Immature natural killer cell (primary cell): ENCODE data around the gene RNASE7. TPM values are rescaled to one million over a fixed set of nuclear protein-coding genes. Genes with fewer than 3 reads are reported as not detected.
"Not testable (repeated sequence)": the region's sequence is repeated elsewhere in the genome, so short reads cannot be mapped to it uniquely, and the experiment has no call there.

Experiments used
- DNase-seq, 3 donors: peaks; one replicate each; pipeline ENCODE4 v3.0.0; 2022; ENCODE audit warnings: mixed read lengths in 1 of 3
- H3K27ac Mint-ChIP-seq, 6 donors: one replicate each; pipeline ENCODE4 v1.8.0; 2020; ENCODE audit warnings: mixed read lengths in 6 of 6, mild to moderate bottlenecking in 5 of 6, inconsistent platforms in 4 of 6, moderate library complexity in 3 of 6
- H3K27me3 Mint-ChIP-seq, 3 donors: one replicate each; pipeline ENCODE4 v1.8.0; 2020 to 2021; ENCODE audit warnings: low read depth in 3 of 3, mild to moderate bottlenecking in 3 of 3, mixed read lengths in 3 of 3, moderate library complexity in 3 of 3, inconsistent platforms in 1 of 3
- H3K36me3 Mint-ChIP-seq, 3 donors: one replicate each; pipeline ENCODE4 v1.8.0; 2020; ENCODE audit warnings: mixed read lengths in 3 of 3, inconsistent platforms in 2 of 3, mild to moderate bottlenecking in 2 of 3
- H3K4me1 Mint-ChIP-seq, 2 donors: one replicate each; pipeline ENCODE4 v1.8.0; 2020; ENCODE audit warnings: inconsistent platforms in 2 of 2, mild to moderate bottlenecking in 2 of 2, mixed read lengths in 2 of 2, moderate library complexity in 1 of 2
- H3K4me3 Mint-ChIP-seq, 5 donors: one replicate each; pipeline ENCODE4 v1.8.0; 2020; ENCODE audit warnings: mild to moderate bottlenecking in 5 of 5, mixed read lengths in 5 of 5, inconsistent platforms in 3 of 5, moderate library complexity in 3 of 5
- H3K9me3 Mint-ChIP-seq, 6 donors: one replicate each; pipeline ENCODE4 v1.8.0; 2020; ENCODE audit warnings: mild to moderate bottlenecking in 6 of 6, mixed read lengths in 6 of 6, inconsistent platforms in 4 of 6, moderate library complexity in 3 of 6
- polyA plus RNA-seq, 3 donors: library from polyadenylated mRNA; unstranded; fragments of 300-500 nt; fragmentation: Illumina TruSeq; gene quantifications; one replicate each; pipeline ENCODE4 v1.2.3, GENCODE V29; 2021

RNASE7 gene, protein sequence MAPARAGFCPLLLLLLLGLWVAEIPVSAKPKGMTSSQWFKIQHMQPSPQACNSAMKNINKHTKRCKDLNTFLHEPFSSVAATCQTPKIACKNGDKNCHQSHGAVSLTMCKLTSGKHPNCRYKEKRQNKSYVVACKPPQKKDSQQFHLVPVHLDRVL
- polyA plus RNA-seq = not detected

- DNase-seq = no peak
- Mint-ChIP-seq H3K4me3 (no peak within 1 kb of the TSS), H3K27ac (no peak within 1 kb of the TSS), H3K36me3 (no peaks in the 10 kb centered on the region), H3K27me3 (peaks cover 4 to 7% (median 5%) of the 10 kb centered on the region in 3 donors), H3K4me1 (no peaks in the 10 kb centered on the region), H3K9me3 (no peaks in the 10 kb centered on the region)
These were observed at the start of gene RNASE7 for GRCh38 chr14:21041676-21042433. Gene RNASE7 (plus strand): TSS chr14:21042362. CDS start chr14:21042993, 631 bp downstream.

GRCh38 chr14:20996521-20996920 is 45.6 kb upstream of the RNASE7 start:
- DNase-seq = no peak
- Mint-ChIP-seq H3K27me3 (peaks cover 0 to 1% (median 0%) of the 10 kb centered on the region in 3 donors), H3K9me3 (no peaks in the 10 kb centered on the region), H3K27ac (no peak overlapping the region), H3K4me3 (no peak overlapping the region), H3K4me1 (peaks cover 5 to 12% of the 10 kb centered on the region in 2 donors), H3K36me3 (peaks cover 3 to 58% (median 47%) of the 10 kb centered on the region in 3 donors)

DNA sequence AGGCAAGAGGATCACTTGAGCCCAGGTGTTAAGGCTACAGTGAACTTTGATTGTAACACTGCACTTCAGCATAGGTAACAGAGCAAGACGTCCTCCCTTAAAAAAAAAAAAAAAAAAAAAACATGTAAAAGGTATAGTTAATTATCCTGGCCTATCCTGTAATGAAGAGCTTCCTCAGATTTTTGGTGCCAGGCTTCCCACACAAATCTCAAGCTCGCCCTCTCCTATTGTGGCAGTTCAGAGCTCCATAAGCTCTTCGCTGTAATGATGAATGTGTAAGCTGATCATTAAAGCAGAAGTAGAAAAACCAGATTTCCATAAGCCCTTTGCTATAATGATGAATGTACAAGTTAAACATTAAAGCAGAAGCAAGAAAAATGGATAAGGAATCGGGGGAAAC is 45.0 kb upstream of the RNASE7 start:
- H3K4me3 Mint-ChIP-seq = no peak overlapping the region
- no peak overlapping the region for H3K27ac Mint-ChIP-seq
- no peaks in the 10 kb centered on the region for H3K9me3 Mint-ChIP-seq
- peaks cover 0 to 6% of the 10 kb centered on the region in 2 donors for H3K4me1 Mint-ChIP-seq
- H3K27me3 Mint-ChIP-seq = peaks cover 0 to 3% (median 0%) of the 10 kb centered on the region in 3 donors
- no peak for DNase-seq
- H3K36me3 Mint-ChIP-seq = peaks cover 3 to 53% (median 44%) of the 10 kb centered on the region in 3 donors

GRCh38 chr14:20997564-20997963 is 44.6 kb upstream of the RNASE7 start:
- DNase-seq = no peak
- Mint-ChIP-seq H3K27me3 (peaks cover 0 to 3% (median 0%) of the 10 kb centered on the region in 3 donors), H3K27ac (no peak overlapping the region), H3K4me1 (peaks cover 0 to 4% of the 10 kb centered on the region in 2 donors), H3K9me3 (no peaks in the 10 kb centered on the region), H3K4me3 (no peak overlapping the region), H3K36me3 (peaks cover 3 to 52% (median 44%) of the 10 kb centered on the region in 3 donors)

GRCh38 chr14:20998139-20998538 is 44.0 kb upstream of the RNASE7 start:
- Mint-ChIP-seq H3K27me3 (peaks cover 0 to 3% (median 0%) of the 10 kb centered on the region in 3 donors), H3K4me1 (peaks cover 0 to 4% of the 10 kb centered on the region in 2 donors), H3K27ac (peak overlapping the region in 1 of 6 donors; percentile 30), H3K36me3 (peaks cover under 1 to 48% (median 41%) of the 10 kb centered on the region in 3 donors), H3K4me3 (no peak overlapping the region), H3K9me3 (no peaks in the 10 kb centered on the region)
- DNase-seq = no peak

DNA sequence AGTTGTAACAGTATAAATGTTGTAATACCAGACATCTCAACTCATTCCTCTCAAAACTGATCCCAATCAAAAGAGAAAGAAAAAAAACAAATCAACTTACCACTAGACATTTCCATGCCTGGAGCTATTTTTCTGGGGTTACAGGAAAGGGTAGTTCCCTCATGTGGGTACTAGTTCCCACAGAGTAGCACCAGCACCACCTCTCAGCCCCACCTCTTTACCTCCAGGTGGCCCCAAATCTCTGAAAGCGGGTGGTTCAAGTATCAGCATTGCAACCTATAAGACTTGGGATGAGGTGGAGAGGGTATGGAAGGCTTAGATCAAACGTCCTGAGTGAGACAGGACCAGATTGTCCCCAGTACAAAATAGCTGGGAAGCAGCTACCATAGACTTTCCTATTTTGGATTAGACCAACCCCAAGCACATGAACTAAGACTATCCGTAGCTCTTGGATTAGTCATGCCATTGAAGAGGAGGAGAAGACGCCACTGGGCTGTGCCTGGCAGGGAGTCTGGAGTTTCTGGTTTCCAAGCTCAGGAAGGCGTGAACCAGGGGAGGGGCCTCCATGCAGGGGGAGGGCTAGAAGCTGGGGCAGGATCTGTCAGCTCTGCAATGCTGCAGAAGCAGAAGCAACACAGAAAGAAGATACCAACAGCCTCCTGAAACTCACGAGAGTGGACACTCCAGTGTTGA is 43.3 kb upstream of the RNASE7 start, which contains the start of gene SLC39A2:
Gene SLC39A2, plus strand, starts transcription at position 620 of the 693 bp plus-strand sequence. CDS start 154 bp downstream, outside the sequence.
- no peak within 1 kb of the TSS for H3K4me3 Mint-ChIP-seq
- H3K9me3 Mint-ChIP-seq = no peaks in the 10 kb centered on the region
- peak within 1 kb of the TSS in 1 of 6 donors; percentile 30 for H3K27ac Mint-ChIP-seq
- H3K27me3 Mint-ChIP-seq = peaks cover 0 to 3% (median 0%) of the 10 kb centered on the region in 3 donors
- H3K36me3 Mint-ChIP-seq = peaks cover 0 to 45% (median 38%) of the 10 kb centered on the region in 3 donors
- no peak for DNase-seq
- peaks cover 0 to 2% of the 10 kb centered on the region in 2 donors for H3K4me1 Mint-ChIP-seq

DNA sequence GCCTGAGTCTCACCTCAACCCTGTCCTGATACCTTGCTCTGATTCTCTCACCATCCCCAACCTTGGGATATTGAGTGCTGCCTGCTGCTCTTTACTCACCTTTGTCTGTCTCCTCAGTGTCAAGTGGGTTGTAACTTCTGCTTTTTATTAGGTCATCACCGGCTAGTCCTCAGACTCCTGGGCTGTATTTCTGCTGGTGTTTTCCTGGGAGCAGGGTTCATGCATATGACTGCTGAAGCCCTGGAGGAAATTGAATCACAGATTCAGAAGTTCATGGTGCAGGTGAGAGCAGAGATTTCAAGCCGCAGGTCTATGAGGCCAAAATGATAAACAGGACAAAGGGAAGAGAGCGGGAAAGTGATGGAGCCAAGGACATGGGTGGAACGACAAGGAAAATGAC is 42.6 kb upstream of the RNASE7 start:
- Mint-ChIP-seq H3K4me3 (no peak overlapping the region), H3K27me3 (peaks cover 0 to 3% (median 0%) of the 10 kb centered on the region in 3 donors), H3K9me3 (no peaks in the 10 kb centered on the region), H3K4me1 (no peaks in the 10 kb centered on the region), H3K27ac (peak overlapping the region in 1 of 6 donors; percentile 15), H3K36me3 (peaks cover 0 to 39% (median 31%) of the 10 kb centered on the region in 3 donors)
- DNase-seq = no peak

- Mint-ChIP-seq H3K27me3 (peaks cover 0 to 5% (median 0%) of the 10 kb centered on the region in 3 donors), H3K27ac (no peak overlapping the region), H3K4me1 (no peaks in the 10 kb centered on the region), H3K4me3 (no peak overlapping the region), H3K36me3 (peaks cover 0 to 23% (median 15%) of the 10 kb centered on the region in 3 donors), H3K9me3 (no peaks in the 10 kb centered on the region)
- DNase-seq = no peak
These were observed 40.9 kb upstream of the RNASE7 start for GRCh38 chr14:21001218-21001617.

- H3K27ac Mint-ChIP-seq = no peak overlapping the region
- no peaks in the 10 kb centered on the region for H3K9me3 Mint-ChIP-seq
- H3K4me1 Mint-ChIP-seq = no peaks in the 10 kb centered on the region
- peaks cover 0 to 4% (median 0%) of the 10 kb centered on the region in 3 donors for H3K27me3 Mint-ChIP-seq
- H3K36me3 Mint-ChIP-seq = peaks cover 0 to 4% (median 0%) of the 10 kb centered on the region in 3 donors
- no peak overlapping the region for H3K4me3 Mint-ChIP-seq
- no peak for DNase-seq
These were observed 38.3 kb upstream of the RNASE7 start for GRCh38 chr14:21003788-21004346.

DNA sequence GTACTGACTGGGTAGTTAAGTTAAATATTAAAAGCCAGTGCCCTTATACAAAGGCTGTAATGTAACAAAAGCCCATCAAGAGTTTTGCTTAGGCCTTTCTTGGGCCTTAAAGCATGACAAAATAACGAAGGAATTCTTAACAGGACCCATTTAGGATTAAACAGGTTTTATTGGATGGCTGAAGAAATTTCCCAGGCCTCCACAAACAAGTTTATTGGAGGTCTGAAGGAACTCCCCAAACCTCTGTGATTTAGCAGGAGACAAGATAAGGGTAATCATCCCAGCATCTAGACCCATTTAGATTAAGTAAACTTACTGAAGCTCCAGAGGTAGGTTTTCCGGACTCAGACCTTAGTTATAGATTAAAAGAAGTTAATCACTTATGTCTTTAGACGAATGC is 32.4 kb upstream of the RNASE7 start:
- not testable (repeated sequence) for H3K9me3 Mint-ChIP-seq, H3K4me3 Mint-ChIP-seq, H3K36me3 Mint-ChIP-seq, H3K27ac Mint-ChIP-seq, H3K27me3 Mint-ChIP-seq, DNase-seq, H3K4me1 Mint-ChIP-seq

- H3K36me3 Mint-ChIP-seq = no peaks in the 10 kb centered on the region
- H3K4me1 Mint-ChIP-seq = no peaks in the 10 kb centered on the region
- DNase-seq = no peak
- no peak overlapping the region for H3K27ac Mint-ChIP-seq
- peaks cover 0 to 4% (median 1%) of the 10 kb centered on the region in 3 donors for H3K27me3 Mint-ChIP-seq
- no peaks in the 10 kb centered on the region for H3K9me3 Mint-ChIP-seq
- H3K4me3 Mint-ChIP-seq = no peak overlapping the region
These were observed 31.0 kb upstream of the RNASE7 start for GRCh38 chr14:21011136-21011535.

GRCh38 chr14:21014761-21015190 is 27.4 kb upstream of the RNASE7 start:
- H3K27me3 Mint-ChIP-seq = peaks cover 1 to 8% (median 3%) of the 10 kb centered on the region in 3 donors
- H3K4me3 Mint-ChIP-seq = no peak overlapping the region
- peak; percentile 65 to 73 (median 71) for DNase-seq
- H3K27ac Mint-ChIP-seq = no peak overlapping the region
- no peaks in the 10 kb centered on the region for H3K4me1 Mint-ChIP-seq
- H3K36me3 Mint-ChIP-seq = peaks cover 4 to 7% (median 5%) of the 10 kb centered on the region in 3 donors
- H3K9me3 Mint-ChIP-seq = no peaks in the 10 kb centered on the region

GRCh38 chr14:21015312-21015711 is 26.9 kb upstream of the RNASE7 start:
- Mint-ChIP-seq H3K27me3 (peaks cover 1 to 8% (median 3%) of the 10 kb centered on the region in 3 donors), H3K4me1 (no peaks in the 10 kb centered on the region), H3K4me3 (no peak overlapping the region), H3K9me3 (no peaks in the 10 kb centered on the region), H3K27ac (no peak overlapping the region), H3K36me3 (peaks cover 4 to 7% (median 5%) of the 10 kb centered on the region in 3 donors)
- DNase-seq = no peak
